Stimulated activated CD8-positive, alpha-beta memory T cell treated with anti-CD3 and anti-CD28 coated beads, Interleukin-7, amount 100 ng/mL, for 4 hours (primary cell): ENCODE results near the gene MTHFS.

Source experiments
- DNase-seq, 2 donors: peaks; one replicate each; pipeline ENCODE4 v3.0.0-alpha.2; 2020; ENCODE audit warnings: low read depth in 2 of 2

The MTHFS gene

DNA sequence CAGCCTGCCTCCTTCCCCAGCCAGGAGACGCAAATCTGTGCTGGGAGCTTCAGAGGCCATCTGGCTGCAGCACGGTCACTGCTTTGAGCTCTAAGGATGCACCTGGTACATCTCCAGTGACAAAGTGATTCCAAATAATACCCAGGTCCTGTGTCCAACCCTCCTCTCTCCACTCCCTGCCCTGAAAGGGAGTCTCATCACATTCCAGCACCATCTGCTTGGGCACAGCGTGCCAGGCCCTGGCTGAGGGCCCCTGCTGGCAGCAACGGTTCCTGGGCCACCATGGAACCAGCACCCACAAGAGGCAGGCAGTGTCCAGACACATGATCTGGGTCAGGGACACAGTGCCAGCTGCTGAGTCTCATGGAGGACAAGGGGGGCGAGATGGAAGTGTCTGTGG lies 81.3 kb downstream of the MTHFS start:
- no peak for DNase-seq

DNA sequence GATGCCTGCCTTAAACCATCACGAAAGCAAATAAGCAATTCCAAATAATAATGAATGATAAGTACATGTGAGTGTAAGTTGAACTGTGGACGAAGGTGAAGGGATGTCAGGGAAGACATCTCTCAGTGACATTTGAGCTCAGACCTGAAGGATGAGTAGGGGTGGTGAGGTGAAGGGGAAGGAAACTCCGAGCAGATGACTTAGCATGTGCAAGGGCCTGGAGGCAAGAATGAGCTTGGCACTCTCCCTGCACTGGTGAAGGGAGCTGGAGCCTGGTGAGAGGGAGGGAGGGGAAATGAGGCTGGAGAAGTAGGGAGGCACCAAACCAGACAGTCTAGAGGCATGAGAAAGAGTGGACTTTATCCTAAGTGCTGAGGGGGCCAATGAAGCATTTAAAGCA lies 84.3 kb downstream of the MTHFS start:
- DNase-seq = no peak

DNA sequence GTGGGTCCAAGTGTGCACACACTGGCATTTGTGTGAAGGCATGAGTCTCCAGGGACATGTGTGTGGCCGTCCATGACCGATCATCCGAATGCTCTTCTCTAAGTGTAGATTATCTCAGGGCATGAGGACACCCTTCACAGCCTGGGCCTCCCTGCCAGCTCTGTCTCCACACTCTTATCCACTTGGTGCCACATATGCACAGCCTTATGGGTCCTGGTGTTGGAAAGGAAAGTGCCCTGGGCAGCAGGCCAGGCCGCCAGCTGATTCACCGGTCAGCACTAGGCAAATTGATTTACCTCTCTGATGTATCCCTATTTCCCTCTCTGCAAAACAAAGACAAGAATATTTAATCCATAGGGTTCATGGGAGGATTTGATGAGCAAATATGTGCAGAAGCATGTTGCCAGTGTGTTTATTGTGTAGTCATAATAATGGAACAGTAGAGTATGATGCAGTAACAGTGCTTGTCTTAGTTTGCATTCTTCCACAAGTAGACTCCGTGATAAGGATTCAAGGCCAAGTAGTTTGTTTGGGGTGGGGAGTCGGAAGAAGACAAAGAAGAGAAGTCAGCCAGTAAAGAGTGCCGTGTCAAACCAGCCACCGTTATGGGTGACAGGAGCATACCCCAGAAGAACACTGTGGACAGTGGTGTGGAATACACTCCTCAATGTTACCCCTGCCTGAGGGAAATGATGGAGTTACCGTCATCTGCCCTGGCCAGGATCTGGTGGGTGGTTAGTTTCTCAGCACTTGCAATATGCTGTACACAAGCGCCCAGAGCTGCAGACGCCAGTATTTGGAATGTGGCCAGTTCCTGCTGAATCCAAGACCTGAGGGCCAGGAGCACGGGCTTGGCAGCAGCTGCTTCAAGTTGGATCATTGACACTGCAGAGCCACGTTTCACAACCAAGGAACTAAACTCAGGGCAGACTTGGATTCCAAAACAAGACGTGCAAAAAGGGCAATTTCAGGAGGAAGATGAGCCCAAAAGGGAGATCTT lies 85.1 kb downstream of the MTHFS start:
- DNase-seq = no peak

DNA sequence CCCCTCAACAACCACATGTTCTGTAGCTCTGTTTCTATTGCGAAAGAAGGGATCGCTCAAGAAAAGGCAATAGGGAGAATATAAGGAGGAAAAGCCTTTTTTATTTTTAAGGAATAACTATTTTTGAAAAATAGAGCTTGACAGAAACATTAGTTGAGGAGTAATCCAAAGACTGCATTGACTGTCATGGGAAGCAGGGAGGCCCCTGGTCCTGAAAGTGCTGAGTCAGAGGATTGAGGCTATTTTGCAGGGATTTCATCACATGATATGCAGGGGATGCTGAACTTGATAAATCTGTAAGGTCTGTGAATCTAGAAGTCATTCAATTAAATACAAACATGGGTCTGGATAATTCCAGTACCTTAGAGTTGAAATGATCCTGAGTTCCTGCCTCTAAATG lies 92.0 kb downstream of the MTHFS start:
- no peak for DNase-seq

DNA sequence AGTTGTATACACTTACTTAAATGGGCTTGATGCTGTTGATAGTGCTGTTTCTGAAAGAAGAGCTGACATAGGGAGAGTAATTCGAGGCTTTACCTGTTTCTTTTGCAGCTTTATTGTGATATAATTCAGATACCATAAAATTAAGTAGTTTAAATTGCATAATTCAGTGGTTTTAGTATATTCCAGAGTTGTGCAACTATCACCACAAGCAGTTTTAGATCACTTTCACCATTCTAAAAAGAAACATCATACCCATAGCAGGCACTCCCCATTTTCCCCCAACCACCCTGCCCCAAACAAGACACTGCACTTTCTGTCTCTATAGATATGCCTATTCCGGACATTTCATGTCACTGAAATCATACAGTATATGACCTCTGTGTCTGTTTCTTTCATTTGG lies 98.5 kb downstream of the MTHFS start:
- DNase-seq = no peak
